Lower leg skin (tissue), 3 donors: ENCODE measurements around the gene UQCRC1.

Experiments
- POLR2A ChIP-seq, 2 donors: fragments of 450-650 bp; IDR thresholded peaks; one replicate each; pipeline ENCODE4 v1.6.1; 2016 to 2017; ENCODE audit warnings: antibody characterized with exemption in 2 of 2, mild to moderate bottlenecking in 1 of 2, moderate library complexity in 1 of 2
- TF ChIP-seq, protein P1 (sequence below), 3 donors: fragments of 450-650 bp; IDR thresholded peaks; one replicate each; pipeline ENCODE4 v1.5.1; 2016; ENCODE audit warnings: antibody characterized with exemption in 3 of 3, mild to moderate bottlenecking in 3 of 3, moderate library complexity in 2 of 3

- TF ChIP-seq, protein P1, sequence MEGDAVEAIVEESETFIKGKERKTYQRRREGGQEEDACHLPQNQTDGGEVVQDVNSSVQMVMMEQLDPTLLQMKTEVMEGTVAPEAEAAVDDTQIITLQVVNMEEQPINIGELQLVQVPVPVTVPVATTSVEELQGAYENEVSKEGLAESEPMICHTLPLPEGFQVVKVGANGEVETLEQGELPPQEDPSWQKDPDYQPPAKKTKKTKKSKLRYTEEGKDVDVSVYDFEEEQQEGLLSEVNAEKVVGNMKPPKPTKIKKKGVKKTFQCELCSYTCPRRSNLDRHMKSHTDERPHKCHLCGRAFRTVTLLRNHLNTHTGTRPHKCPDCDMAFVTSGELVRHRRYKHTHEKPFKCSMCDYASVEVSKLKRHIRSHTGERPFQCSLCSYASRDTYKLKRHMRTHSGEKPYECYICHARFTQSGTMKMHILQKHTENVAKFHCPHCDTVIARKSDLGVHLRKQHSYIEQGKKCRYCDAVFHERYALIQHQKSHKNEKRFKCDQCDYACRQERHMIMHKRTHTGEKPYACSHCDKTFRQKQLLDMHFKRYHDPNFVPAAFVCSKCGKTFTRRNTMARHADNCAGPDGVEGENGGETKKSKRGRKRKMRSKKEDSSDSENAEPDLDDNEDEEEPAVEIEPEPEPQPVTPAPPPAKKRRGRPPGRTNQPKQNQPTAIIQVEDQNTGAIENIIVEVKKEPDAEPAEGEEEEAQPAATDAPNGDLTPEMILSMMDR (IDR thresholded peaks at IDR 0.05) = no peak
- TF ChIP-seq POLR2A (IDR thresholded peaks at IDR 0.05) = no peak
These were observed 16.8 kb downstream of the UQCRC1 start for GRCh38 chr3:48592519-48593087.
